Nephron (organoid): Measurements from ENCODE around the gene WAC.
A peak's percentile ranks its signal among the peaks of the same experiment; 100 is the strongest.
"Not testable (repeated sequence)": the region's sequence is repeated elsewhere in the genome, so short reads cannot be mapped to it uniquely, and the experiment has no call there.

Source experiments
- H3K27ac Mint-ChIP-seq, 3 experiments: 2 replicates each; pipeline ENCODE4 v1.8.0; 2020; ENCODE audit warnings: mixed read lengths in 3 of 3, mild to moderate bottlenecking in 2 of 3, moderate library complexity in 1 of 3
- H3K27me3 Mint-ChIP-seq: 2 replicates; pipeline ENCODE4 v1.8.0; 2021; ENCODE audit warnings: low read depth, mild to moderate bottlenecking, moderate library complexity, mixed read lengths
- H3K36me3 Mint-ChIP-seq: 2 replicates; pipeline ENCODE4 v1.8.0; 2020; ENCODE audit warnings: low read depth, mixed read lengths
- H3K4me1 Mint-ChIP-seq: 2 replicates; pipeline ENCODE4 v1.8.0; 2020; ENCODE audit warnings: mixed read lengths
- H3K4me3 Mint-ChIP-seq, 3 experiments: 2 replicates each; pipeline ENCODE4 v1.8.0; 2020; ENCODE audit warnings: mild to moderate bottlenecking in 3 of 3, mixed read lengths in 3 of 3, moderate library complexity in 2 of 3
- H3K9me3 Mint-ChIP-seq: 2 replicates; pipeline ENCODE4 v1.8.0; 2020; ENCODE audit warnings: mixed read lengths
- CTCF ChIP-seq, 3 experiments: fragments of 200-600 bp; sonication (generic); IDR thresholded peaks; one replicate each; pipeline ENCODE4 v1.5.0; 2021; ENCODE audit warnings: antibody characterized with exemption in 3 of 3; ENCODE audit not compliant: unreplicated experiment in 3 of 3

Gene WAC

GRCh38 chr10:28532337-28533185 is at the start of gene WAC:
Gene WAC (plus strand): TSS chr10:28533118. CDS start chr10:28533580, 462 bp downstream.
- Mint-ChIP-seq H3K9me3 (peaks cover 2% of the 10 kb centered on the region), H3K27ac (peak within 1 kb of the TSS; percentile 100), H3K27me3 (no peaks in the 10 kb centered on the region), H3K4me3 (peak within 1 kb of the TSS; percentile 99 to 100 (median 100)), H3K36me3 (peaks cover 44% of the 10 kb centered on the region), H3K4me1 (peaks cover 42% of the 10 kb centered on the region)
- TF ChIP-seq CTCF (IDR thresholded peaks at IDR 0.05; ENCODE audit: unreplicated experiment in 3 of 3): peak; percentile 12 to 31 (median 24)

- no peak for TF ChIP-seq CTCF (IDR thresholded peaks at IDR 0.05; ENCODE audit: unreplicated experiment in 3 of 3)
- Mint-ChIP-seq H3K27ac (no peak overlapping the region), H3K27me3 (no peaks in the 10 kb centered on the region), H3K9me3 (peaks cover 8% of the 10 kb centered on the region), H3K36me3 (no peaks in the 10 kb centered on the region), H3K4me1 (no peaks in the 10 kb centered on the region), H3K4me3 (no peak overlapping the region)
Observed at GRCh38 chr10:28489206-28489605, 43.7 kb upstream of the WAC start.

GRCh38 chr10:28490256-28490865 is 42.6 kb upstream of the WAC start:
- H3K4me1 Mint-ChIP-seq, H3K36me3 Mint-ChIP-seq, H3K4me3 Mint-ChIP-seq, H3K9me3 Mint-ChIP-seq, H3K27ac Mint-ChIP-seq, H3K27me3 Mint-ChIP-seq: not testable (repeated sequence)

GRCh38 chr10:28492116-28492920 is 40.6 kb upstream of the WAC start:
- Mint-ChIP-seq H3K4me3 (no peak overlapping the region), H3K36me3 (no peaks in the 10 kb centered on the region), H3K4me1 (no peaks in the 10 kb centered on the region), H3K27ac (no peak overlapping the region), H3K27me3 (no peaks in the 10 kb centered on the region), H3K9me3 (peaks cover 6% of the 10 kb centered on the region)
- no peak for TF ChIP-seq CTCF (IDR thresholded peaks at IDR 0.05; ENCODE audit: unreplicated experiment in 3 of 3)

- Mint-ChIP-seq H3K4me3 (no peak overlapping the region), H3K4me1 (no peaks in the 10 kb centered on the region), H3K27me3 (no peaks in the 10 kb centered on the region), H3K27ac (no peak overlapping the region), H3K36me3 (no peaks in the 10 kb centered on the region), H3K9me3 (no peaks in the 10 kb centered on the region)
- TF ChIP-seq CTCF (IDR thresholded peaks at IDR 0.05; ENCODE audit: unreplicated experiment in 3 of 3): no peak
Observed at GRCh38 chr10:28494420-28494819, 38.5 kb upstream of the WAC start.

GRCh38 chr10:28495084-28495483 is 37.8 kb upstream of the WAC start:
- H3K4me3 Mint-ChIP-seq: no peak overlapping the region
- H3K27me3 Mint-ChIP-seq: no peaks in the 10 kb centered on the region
- peaks cover 5% of the 10 kb centered on the region for H3K4me1 Mint-ChIP-seq
- TF ChIP-seq CTCF (IDR thresholded peaks at IDR 0.05; ENCODE audit: unreplicated experiment in 3 of 3): no peak
- no peak overlapping the region for H3K27ac Mint-ChIP-seq
- H3K36me3 Mint-ChIP-seq: no peaks in the 10 kb centered on the region
- H3K9me3 Mint-ChIP-seq: no peaks in the 10 kb centered on the region
